IPS-18c (cell line): Measurements from ENCODE around the gene ABLIM2.

Experiments
- H3K4me3 ChIP-seq: 2 replicates; pipeline ENCODE4 v1.7.0; 2013; ENCODE audit warnings: low read depth, mild to moderate bottlenecking, low read length, moderate library complexity; ENCODE audit not compliant: insufficient read depth
- H3K9me3 ChIP-seq: one replicate; pipeline ENCODE4 v1.6.1; 2013; ENCODE audit warnings: mild to moderate bottlenecking, low read length, moderate library complexity; ENCODE audit not compliant: control insufficient read depth, insufficient read depth

ABLIM2 gene

DNA sequence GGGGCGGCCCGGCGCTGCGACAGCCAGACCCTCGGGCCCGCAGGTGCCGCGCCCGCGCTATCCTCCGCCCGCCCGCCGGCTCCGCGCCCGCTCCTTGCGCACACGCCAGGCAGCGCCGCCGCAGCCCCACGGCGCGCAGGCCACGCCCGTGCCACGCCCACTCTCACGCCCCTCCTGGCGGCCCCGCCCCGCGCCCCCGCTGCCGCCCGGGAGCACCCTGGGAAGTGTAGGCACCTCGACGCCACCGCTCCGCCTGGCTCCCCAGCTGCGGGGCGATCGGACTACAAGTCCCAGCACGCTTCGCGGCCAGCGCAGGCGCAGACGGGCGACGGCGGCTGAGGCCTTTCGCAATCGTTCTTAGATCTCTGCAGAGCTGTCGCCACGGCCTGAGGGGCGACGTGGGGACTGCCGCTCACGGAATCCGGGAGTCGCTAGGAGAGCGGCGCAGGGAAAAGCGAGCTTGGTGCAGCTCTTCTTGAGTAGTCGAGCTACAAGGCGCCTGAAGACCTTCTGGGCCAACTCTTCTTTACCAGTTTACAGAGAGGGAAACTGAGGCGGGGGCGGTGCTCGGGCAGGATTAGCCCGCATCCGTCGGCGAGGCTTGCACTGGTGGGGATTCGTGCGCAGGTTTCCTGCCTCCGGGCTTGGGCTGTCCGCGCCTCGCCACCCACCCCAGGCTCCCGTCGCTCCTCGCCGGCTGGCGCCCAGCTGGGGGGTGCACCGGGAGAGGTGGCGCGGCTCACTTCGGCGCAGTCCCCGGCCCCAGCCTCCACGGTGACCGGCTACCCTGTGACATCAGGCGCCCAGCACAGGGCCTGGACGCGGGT, at the start of gene ABLIM2:
TSS of gene ABLIM2 (minus strand) at position 104 of the 827 bp plus-strand sequence. CDS start 124 bp downstream, outside the sequence.
- H3K9me3 ChIP-seq: no peaks in the 10 kb centered on the region
- peak within 1 kb of the TSS; percentile 73 for H3K4me3 ChIP-seq

DNA sequence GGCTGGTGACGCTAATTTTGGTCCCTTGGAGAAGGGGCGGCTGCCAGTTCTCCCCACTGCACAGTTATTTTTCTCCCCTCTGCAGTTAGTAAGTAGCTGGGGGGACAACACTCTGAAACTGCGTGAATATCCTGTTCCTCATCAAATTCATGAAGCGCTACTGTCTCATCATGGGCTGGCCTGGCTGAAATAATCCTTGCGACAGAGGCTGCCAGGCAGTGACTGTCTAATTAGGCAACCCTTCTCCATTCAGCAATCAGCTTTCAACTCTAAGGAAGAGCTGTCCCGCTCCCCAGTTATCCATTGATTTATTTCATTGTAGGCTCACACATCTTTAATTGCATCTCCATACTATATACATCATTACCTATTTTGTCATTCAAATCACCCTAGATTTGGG, 48.7 kb upstream of the ABLIM2 start:
- H3K4me3 ChIP-seq: no peak overlapping the region

DNA sequence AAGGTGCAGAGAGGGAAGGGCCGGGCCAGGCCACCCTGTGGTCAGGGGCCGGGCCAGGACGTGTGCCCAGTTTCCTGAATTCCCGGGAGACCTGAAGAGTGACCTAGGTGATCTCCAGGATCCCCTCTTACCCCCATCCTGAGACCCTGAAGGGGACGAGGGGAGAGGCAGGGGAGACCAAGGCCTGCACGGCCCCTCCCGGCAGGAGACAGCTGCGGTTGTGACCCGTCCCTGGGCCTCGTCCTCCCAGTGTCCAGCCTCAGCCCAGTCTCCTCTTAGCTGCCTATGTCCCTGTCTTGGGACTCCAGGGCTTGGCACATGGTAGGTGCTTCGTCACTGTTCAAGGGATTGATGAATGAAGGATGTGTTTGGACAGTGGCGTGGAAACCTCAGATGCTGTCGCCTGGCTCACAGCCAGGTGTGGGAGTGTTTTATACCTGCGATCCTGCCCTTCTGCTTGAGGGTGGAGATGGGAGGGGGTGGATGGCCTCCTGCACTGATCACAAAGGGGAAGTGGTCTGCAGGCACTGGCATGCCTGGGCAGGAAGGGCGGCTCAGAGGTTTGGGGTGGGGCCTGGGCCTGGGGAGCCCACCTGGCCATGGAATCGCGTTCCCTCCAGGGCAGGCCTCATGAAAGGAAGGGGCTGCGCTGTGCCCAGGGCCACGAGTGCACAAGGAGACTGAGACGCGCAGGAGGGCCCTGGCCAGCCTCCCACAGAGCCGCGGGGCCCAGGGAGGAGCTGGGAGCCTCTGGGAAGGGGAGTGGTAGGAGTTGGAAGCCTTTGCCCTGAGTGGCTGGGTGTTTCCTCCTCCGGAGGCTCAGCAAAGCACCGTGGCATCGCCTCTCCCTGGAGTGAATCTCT, 47.4 kb upstream of the ABLIM2 start:
- no peaks in the 10 kb centered on the region for H3K9me3 ChIP-seq
- no peak overlapping the region for H3K4me3 ChIP-seq

More for the DNA sequence above, 48.7 kb upstream of the ABLIM2 start:
- H3K9me3 ChIP-seq: no peaks in the 10 kb centered on the region

DNA sequence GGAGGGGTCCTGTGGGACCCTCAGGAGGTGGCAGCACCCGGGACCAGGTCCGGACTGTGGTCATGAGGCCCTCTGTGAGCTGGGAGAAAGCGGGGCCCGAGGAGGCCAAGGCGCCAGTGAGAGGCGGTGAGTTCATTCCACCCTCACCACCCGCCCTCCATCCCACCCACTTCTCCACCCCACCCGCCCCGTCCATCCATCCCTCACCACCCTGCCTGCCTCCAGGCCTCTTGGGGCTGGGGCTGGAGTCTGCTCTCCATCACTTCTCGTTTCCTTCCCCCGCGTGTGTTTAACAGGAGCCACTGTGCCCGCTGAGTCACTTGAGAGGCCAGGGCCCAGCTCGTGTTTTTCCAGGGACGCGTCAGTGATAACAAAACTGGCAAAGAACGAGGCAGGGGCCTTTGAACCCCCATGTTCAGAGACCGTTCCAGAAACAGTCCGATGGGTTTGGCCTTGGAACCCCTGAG, 46.7 kb upstream of the ABLIM2 start:
- no peaks in the 10 kb centered on the region for H3K9me3 ChIP-seq
- no peak overlapping the region for H3K4me3 ChIP-seq

DNA sequence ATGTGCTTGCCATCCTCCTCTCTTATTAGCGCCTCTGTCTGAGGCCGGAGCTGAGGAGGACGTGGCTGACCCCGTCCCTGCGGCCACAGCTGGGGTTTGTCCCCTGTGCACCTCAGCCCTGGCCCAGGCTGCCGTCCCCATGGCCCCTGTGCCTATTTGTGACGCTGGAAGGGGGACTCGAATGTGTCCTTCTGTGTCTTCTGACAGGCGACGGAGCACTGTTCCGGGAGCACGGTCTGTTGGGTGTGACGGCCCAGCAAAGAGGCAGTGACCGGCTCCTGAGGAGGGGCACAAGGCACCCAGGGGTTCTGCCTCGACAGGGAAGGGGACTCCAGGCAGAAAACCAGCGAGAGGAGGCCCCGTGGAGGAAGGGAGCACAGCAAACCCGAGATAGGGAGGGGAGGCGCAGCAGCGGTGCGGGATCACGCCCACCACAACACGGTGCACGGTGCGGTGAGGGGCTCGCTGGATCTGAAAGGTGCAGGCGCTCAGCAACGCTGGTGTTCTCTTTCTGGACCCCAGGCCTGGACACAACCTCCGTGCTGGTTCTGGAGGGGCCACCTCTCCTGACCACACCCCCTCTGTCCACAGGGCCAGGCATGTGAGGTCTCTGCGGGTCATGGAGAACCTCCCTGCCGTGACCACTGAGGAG, 46.1 kb upstream of the ABLIM2 start:
- H3K4me3 ChIP-seq: no peak overlapping the region

DNA sequence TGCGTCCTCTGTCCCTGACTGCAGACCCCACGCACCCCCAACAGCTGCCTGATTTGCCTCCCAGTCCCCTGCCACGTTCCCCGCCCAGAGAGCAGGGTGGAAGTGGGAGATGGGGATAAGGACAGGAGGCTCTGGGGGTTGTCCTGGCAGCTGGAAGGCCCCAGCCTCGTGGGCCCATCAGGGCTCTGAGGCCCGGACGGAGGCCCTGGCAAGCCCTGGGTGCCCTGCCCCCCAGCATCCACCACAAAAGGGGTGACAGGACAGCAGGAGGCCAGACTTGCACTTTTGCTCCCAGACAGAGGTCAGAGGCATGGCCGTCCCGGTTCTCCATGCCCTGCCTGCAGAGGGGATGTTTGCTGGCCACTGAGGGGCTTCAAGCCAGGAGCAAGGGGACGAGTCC, 45.2 kb upstream of the ABLIM2 start:
- no peak overlapping the region for H3K4me3 ChIP-seq
- H3K9me3 ChIP-seq: no peaks in the 10 kb centered on the region

More for the DNA sequence above, 46.1 kb upstream of the ABLIM2 start:
- H3K9me3 ChIP-seq: no peaks in the 10 kb centered on the region

DNA sequence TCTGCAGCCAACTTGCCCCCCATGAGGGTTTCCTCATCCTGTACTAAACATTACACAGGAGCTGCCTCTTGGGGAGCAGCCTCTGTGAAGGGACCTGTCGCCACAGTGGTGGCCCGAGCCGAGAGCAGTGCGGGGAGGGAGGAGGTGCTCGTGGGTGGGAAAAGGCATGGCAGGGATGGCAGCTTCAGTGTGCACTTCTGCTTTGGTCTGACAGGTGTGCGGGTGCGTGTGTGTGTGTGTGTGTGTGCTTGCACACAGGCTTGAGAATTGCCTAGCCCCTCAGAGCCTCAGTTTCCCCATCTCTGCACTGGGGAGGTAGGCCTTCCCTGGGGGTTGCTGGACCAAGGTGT, 44.4 kb upstream of the ABLIM2 start:
- H3K9me3 ChIP-seq: no peaks in the 10 kb centered on the region
- H3K4me3 ChIP-seq: no peak overlapping the region

DNA sequence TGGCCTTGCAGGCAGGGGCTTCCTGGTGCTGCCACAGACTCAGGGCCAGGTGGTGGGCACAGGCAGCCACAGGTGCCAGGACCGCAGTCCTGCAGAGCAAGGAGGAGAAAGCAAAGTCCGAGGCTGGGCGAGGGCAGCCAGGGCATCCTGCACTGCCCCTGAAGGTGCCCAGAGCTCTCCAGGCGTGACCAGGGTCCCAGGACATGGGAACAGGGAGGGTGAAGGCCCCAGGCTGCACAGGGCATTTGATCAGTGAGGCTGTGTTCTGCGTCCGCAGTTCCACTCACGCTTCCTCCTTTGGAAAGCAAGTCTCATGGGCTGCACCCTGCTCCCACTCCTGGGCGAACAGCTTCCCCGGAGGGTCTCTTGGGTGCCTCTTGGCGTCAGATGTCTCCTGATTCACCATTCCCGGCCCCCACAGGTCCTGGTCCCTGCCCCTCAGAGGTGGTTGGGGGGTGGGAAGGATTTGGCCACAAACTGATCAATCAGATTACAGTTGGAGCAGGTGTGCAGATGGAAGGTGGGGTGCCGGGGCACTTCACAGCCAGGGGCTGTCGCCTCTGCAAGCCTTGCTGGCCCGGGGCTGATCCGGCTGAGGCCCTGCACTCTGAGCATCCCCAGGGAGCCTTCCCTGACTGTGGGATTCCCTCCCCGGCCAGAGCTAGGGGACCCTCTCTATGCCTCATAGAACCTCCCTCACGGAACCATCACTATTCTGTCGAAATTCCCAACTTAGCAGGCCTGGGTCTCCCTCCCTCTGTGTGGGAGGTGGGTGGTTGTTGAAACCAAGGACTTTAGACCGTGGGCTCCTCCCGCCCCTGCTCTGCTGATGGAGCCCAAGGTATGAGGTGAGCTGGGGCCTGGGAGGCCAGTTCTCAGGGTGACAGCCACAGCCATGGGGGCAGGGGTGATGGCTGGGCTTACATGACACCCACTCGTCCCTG, 43.8 kb upstream of the ABLIM2 start:
- Histone ChIP-seq H3K4me3 (no peak overlapping the region), H3K9me3 (no peaks in the 10 kb centered on the region)

DNA sequence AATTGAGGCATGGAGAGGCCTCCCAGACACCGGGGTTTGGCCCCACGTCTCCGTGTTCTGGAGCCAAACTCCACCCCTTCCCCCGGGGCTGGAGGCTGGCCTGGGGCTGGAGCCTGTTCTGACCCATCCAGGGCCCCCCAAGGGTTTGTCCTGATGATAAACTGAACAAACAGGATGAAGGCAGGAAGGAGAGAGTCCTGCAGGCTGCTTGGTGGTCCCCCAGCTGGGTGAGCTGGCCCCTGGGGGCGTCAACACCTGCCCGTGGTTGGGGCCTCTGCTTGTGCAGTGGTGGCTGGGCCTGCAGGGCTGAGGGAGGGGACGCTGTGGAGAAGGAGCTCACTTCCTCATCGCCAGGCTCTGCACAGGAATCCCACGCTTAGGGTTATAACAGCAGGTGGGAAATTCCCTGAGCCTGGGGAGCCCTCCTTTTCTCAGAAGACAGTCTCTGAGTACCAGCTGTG, 42.7 kb upstream of the ABLIM2 start:
- H3K4me3 ChIP-seq: no peak overlapping the region
- no peaks in the 10 kb centered on the region for H3K9me3 ChIP-seq

DNA sequence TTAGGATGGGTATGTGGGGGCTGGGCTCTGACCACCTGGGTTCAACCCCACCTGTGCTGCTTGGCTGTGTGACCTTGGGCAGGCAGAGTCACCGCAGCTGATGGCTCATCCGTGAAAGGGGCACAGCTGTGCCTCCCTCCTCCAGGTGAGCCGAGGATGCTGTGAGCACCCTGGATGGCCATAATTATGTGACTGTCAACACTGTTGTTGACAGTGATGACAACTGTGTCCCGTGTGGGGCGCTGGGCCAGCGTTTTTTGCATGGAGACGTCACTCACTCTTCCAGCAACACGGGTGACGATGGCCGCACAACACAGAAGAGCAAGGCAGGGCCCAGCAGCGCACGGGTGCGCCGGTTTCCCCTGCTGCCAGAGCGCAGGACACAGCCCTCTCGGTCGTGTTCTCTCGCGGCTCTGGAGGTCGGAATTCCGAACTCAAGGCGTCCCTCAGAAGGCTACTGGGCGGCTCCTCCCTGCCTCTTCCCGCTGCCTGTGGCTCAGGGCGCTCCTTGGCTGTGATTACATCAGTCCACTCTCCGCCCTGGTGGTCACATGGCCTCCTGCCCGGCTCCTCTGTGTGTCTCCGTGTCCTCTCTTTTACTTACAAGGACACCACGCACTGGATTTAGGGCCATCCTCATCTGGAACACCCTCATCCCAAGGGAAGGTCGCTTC, 41.8 kb upstream of the ABLIM2 start:
- H3K4me3 ChIP-seq: no peak overlapping the region
- H3K9me3 ChIP-seq: no peaks in the 10 kb centered on the region

DNA sequence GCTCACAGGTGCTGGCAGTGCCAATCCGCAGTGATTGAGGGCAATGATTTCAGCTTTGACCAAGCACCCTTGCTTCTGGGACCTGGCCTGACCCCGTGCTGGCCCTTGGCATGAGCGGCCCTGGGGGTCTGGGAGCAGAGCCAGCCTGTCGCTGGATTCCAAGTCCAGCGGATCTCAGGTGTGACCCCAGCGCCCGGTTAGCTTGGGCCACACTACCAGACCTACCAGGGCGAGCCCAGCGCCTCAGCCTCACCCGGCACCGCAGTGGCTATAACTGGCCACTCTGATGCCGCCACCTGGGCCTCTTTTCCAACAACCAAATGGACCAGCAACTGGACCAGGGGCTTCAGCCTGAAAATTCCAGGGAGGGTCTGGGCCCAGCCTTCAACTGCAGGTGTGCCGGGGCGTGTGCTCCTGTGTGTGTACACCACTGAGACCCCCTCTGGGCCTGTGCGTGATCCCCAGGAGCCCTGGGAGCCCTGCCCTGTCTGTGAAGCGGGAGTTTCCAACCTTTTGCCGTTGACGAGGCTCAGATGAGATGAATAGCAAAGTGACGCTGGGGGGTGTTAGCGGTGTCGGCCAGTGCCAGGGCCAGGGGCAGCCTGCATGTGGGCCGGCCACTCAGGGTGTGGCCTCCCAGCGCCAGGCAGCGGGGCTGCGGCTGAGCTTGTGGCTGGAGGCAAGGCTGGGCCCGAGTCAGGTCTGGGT, 41.1 kb upstream of the ABLIM2 start:
- Histone ChIP-seq H3K4me3 (no peak overlapping the region), H3K9me3 (no peaks in the 10 kb centered on the region)

DNA sequence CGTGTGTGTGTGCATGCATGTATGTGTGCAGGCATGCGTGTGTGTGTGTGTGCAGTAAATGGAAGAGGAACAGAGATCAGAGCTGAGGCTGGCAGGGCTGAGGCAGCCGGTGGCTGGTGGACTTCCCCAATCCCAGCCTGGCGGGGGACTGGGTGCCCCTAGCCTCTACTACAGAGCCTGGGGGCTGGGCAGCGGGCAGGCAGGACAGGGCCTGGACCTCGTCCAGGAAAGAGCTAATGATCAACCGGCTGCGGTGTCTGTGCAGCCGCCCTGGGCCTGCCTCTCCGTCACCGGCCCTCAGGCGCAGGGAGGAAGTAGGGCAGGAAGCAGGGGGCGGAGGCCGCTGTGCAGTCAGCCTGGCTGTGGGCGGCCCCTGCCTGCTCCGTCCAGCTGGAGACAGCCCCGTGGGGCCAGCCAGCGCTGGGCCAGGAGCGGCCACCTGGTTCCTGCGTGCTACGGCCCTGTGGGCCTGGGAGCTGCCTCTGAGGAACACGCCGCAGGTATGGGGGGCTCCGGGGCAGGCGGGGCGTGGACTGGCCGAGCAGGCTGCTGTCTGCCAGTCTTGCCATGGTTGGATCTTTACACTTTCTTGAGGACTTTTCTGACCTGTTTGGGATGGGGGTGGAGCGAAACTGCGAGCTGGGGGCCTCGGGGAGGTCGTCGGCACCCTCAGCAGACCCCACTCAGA, 40.4 kb upstream of the ABLIM2 start, which contains the start of gene SH3TC1:
TSS of gene SH3TC1 (plus strand) at position 385 of the 688 bp plus-strand sequence. CDS start 5,905 bp downstream, outside the sequence.
- Histone ChIP-seq H3K9me3 (no peaks in the 10 kb centered on the region), H3K4me3 (no peak within 1 kb of the TSS)

DNA sequence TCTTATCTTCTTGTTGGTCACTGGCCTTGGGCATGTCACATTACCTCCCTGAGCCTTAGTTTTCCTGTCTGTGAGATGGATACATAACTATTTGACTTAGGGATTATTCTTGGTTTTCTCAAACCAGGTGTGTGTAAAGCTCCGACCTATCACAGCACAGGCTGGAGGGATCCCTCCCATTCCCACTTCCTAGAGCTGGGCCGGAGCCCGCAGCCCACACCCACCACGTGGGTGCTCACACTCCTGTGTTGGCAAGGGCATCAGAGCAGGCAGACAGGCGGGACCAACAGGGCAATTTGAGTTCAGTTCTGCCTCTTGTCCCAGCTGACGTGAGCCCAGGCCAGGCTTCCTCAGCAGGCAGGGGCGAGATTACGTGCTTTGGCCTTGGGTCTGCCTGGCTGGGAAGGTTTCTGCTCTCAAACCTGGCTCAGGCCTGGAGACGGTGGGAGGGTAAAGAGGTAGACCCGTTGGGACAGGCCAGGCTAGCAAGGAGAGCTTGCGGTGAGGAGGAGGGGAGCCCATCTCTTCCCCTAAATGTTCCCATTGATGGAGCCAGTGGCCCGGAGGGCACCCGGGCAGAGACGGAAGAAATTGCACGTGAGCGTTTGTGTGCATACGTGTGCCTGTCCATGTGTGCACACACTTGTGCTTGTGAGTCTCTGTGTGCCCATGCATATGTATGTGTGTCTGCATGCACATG, 39.7 kb upstream of the ABLIM2 start:
- H3K9me3 ChIP-seq: no peaks in the 10 kb centered on the region
- H3K4me3 ChIP-seq: no peak overlapping the region

DNA sequence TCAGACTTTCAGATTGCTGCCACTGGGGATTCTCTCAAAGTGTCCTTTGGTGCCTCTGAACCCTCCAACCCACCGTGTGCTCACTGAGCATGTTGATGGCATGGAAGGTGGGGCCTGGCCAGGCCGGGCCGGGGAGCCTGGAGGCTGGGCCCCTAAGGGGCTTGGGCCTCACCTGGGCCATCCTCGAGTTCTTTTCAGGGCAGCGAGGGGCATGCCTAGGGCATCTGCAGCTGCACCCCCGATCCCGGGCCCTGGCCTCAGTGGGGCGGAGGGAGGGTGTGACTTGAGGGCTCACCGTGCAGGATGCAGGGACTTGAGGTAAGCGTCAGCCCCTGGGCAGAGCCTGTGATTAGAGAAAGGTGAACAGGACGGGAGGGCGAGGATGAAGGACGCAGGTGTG, 38.9 kb upstream of the ABLIM2 start:
- no peaks in the 10 kb centered on the region for H3K9me3 ChIP-seq
- no peak overlapping the region for H3K4me3 ChIP-seq
